Stomach (tissue), 9 donors: Measurements from ENCODE around the gene KDM2A. TPM values are rescaled to one million over a fixed set of nuclear protein-coding genes. Genes with fewer than 3 reads are reported as not detected.

Source experiments
- DNase-seq, 2 donors: peaks; one replicate each; pipeline versions ENCODE4 v3.0.0 to v3.0.0-alpha.2; 2013 to 2019
- H3K27ac ChIP-seq, 5 donors: fragments of 200-600 bp in 4 of 5; sonication (generic) in 4 of 5; one replicate each; pipeline ENCODE4 v1.5.1; 2013 to 2019; ENCODE audit warnings: mild to moderate bottlenecking in 1 of 5, moderate library complexity in 1 of 5
- H3K27me3 ChIP-seq, 3 donors: fragments of 200-600 bp; sonication (generic); one replicate each; pipeline ENCODE4 v1.5.1; 2017 to 2019; ENCODE audit warnings: mixed run types in 1 of 3
- H3K36me3 ChIP-seq, 4 donors: fragments of 200-600 bp; sonication (generic); 1 replicate in 3 of 4; 2 replicates in 1 of 4; pipeline ENCODE4 v1.5.1; 2016 to 2019
- H3K4me1 ChIP-seq, 4 donors: fragments of 200-600 bp; sonication (generic); one replicate each; pipeline ENCODE4 v1.5.1; 2016 to 2019
- H3K4me3 ChIP-seq, 4 donors: fragments of 200-600 bp; sonication (generic) in 3 of 4; one replicate each; pipeline ENCODE4 v1.5.1; 2016 to 2019; ENCODE audit warnings: mild to moderate bottlenecking in 1 of 4
- H3K9me3 ChIP-seq, 4 donors: fragments of 200-600 bp; sonication (generic); one replicate each; pipeline ENCODE4 v1.5.1; 2016 to 2019
- EP300 ChIP-seq: sonication (generic); formaldehyde crosslinking; IDR thresholded peaks from one replicate; pipeline ENCODE4 v1.6.1; 2017; ENCODE audit warnings: antibody characterized with exemption
- POLR2A ChIP-seq, 4 donors: fragments of 450-650 bp; IDR thresholded peaks; one replicate each; pipeline ENCODE4 v1.6.1; 2016; ENCODE audit warnings: antibody characterized with exemption in 4 of 4, control low read depth in 2 of 4, mild to moderate bottlenecking in 1 of 4, moderate library complexity in 1 of 4
- POLR2AphosphoS5 ChIP-seq, 3 donors: sonication (generic); formaldehyde crosslinking; IDR thresholded peaks; one replicate each; pipeline ENCODE4 v1.6.1; 2016; ENCODE audit warnings: antibody characterized with exemption in 3 of 3
- WGBS, 5 donors: extraction: QIAGEN DNeasy Blood & Tissue Kit in 3 of 5; methylation state at CpG; one replicate each; pipeline versions ENCODE4 v1.1.5 to v1.1.7; 2013 to 2018; 5-methylcytosine and 5-hydroxymethylcytosine counted together
- intact Hi-C: fragments of 100-400 bp; cut with DNase I; formaldehyde crosslinking; loops from one replicate; pipeline ENCODE4 v1.15.1; 2023; ENCODE audit warnings: low total_unique reads
- polyA plus RNA-seq, 3 donors: library from polyadenylated mRNA; stranded (reverse); fragments of 200-250 nt; gene quantifications; one replicate each; pipeline ENCODE4 v1.2.3, GENCODE V29; 2013
- total RNA-seq, 5 donors: library from RNA; depleted of rRNA; stranded (reverse); fragments of >200 nt; gene quantifications; one replicate each; pipeline versions ENCODE4 v1.1.0 to v1.2.3, GENCODE V29; 2014 to 2016
- TF ChIP-seq, protein P1 (sequence below), 7 experiments: fragments of 450-650 bp in 4 of 7; fragments of 200-600 bp in 3 of 7; sonication (generic) in 3 of 7; IDR thresholded peaks; one replicate each; pipeline ENCODE4 v1.5.1; 2016 to 2019; ENCODE audit warnings: antibody characterized with exemption in 7 of 7, control low read depth in 2 of 7, mild to moderate bottlenecking in 1 of 7
- donor health status: healthy with polysubstance abuse.
- donor health status: Bipolar disorder and iron deficiency.
- donor health status: healthy.

Gene KDM2A
- total and polyA plus RNA-seq, 8 donors = 15.4 to 125 (median 70.3) TPM

DNA sequence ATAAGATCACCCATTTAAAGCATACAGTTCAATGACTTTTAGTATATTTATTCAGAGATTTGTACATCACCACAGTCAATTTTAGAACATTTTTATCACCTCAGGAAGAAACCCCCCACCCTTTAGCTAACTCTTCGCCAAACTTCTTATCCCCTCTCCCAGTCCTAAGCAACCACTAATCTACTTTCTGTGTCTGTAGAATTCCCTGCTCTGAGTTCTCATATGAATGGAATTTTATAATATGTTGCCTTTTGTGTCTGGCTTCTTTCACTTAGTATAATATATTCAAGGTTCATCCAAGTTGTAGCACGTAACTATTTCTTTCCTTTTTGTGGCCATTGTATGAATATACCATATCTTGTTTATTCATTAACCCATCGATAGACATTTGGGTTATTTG is 173.6 kb downstream of the KDM2A start:
- no peak overlapping the region for H3K4me3 ChIP-seq
- no peak for TF ChIP-seq POLR2AphosphoS5 (IDR thresholded peaks at IDR 0.05)
- TF ChIP-seq, protein P1, sequence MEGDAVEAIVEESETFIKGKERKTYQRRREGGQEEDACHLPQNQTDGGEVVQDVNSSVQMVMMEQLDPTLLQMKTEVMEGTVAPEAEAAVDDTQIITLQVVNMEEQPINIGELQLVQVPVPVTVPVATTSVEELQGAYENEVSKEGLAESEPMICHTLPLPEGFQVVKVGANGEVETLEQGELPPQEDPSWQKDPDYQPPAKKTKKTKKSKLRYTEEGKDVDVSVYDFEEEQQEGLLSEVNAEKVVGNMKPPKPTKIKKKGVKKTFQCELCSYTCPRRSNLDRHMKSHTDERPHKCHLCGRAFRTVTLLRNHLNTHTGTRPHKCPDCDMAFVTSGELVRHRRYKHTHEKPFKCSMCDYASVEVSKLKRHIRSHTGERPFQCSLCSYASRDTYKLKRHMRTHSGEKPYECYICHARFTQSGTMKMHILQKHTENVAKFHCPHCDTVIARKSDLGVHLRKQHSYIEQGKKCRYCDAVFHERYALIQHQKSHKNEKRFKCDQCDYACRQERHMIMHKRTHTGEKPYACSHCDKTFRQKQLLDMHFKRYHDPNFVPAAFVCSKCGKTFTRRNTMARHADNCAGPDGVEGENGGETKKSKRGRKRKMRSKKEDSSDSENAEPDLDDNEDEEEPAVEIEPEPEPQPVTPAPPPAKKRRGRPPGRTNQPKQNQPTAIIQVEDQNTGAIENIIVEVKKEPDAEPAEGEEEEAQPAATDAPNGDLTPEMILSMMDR (IDR thresholded peaks at IDR 0.05) = no peak
- TF ChIP-seq EP300 = no peak
- TF ChIP-seq POLR2A (IDR thresholded peaks at IDR 0.05) = no peak
- intact Hi-C loops = no loop called here
- no peaks in the 10 kb centered on the region for H3K27me3 ChIP-seq
- no peak for DNase-seq
- WGBS, 5 donors = 54 to 69% (median 58%) methylated on average over 3 of the region's 3 CpGs
- H3K4me1 ChIP-seq = peaks cover 34 to 55% (median 44%) of the 10 kb centered on the region in 4 donors
- peaks cover 17 to 58% (median 48%) of the 10 kb centered on the region in 4 donors for H3K36me3 ChIP-seq
- H3K27ac ChIP-seq = peak overlapping the region in 1 of 5 donors; percentile 85
- peaks cover 0 to 10% (median 0%) of the 10 kb centered on the region in 4 donors for H3K9me3 ChIP-seq

DNA sequence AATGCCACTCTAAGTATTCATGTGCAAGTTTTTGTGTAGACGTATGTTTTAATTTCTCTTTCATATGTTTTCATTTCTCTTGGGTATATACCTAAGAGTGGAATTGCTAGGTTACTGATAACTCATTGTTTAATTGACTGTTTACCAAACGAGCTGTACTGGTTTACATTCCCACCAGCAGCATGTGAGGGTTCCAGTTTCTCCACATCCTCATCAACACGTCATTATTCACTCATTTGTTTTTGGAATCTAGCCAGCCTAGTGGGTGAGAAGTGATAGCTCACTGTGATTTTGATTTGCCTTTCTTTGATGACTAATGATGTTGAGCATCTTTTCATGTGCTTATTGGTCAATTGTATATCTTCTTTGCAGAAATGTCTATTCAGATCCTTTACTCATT is 174.0 kb downstream of the KDM2A start:
- 16 to 31% (median 24%) methylated on average over 3 of the region's 3 CpGs for whole genome bisulfite sequencing, 5 donors
- Histone ChIP-seq H3K4me1 (peaks cover 30 to 52% (median 40%) of the 10 kb centered on the region in 4 donors), H3K9me3 (peaks cover 0 to 10% (median 0%) of the 10 kb centered on the region in 4 donors), H3K4me3 (no peak overlapping the region), H3K27ac (peak overlapping the region in 1 of 5 donors; percentile 85), H3K27me3 (no peaks in the 10 kb centered on the region), H3K36me3 (peaks cover 17 to 58% (median 52%) of the 10 kb centered on the region in 4 donors)
- intact Hi-C loops = no loop called here
- TF ChIP-seq, protein P1 (IDR thresholded peaks at IDR 0.05) = no peak
- TF ChIP-seq POLR2A (IDR thresholded peaks at IDR 0.05) = no peak
- no peak for TF ChIP-seq EP300
- TF ChIP-seq POLR2AphosphoS5 (IDR thresholded peaks at IDR 0.05) = peak in 1 of 3 donors; percentile 18
- DNase-seq = no peak

DNA sequence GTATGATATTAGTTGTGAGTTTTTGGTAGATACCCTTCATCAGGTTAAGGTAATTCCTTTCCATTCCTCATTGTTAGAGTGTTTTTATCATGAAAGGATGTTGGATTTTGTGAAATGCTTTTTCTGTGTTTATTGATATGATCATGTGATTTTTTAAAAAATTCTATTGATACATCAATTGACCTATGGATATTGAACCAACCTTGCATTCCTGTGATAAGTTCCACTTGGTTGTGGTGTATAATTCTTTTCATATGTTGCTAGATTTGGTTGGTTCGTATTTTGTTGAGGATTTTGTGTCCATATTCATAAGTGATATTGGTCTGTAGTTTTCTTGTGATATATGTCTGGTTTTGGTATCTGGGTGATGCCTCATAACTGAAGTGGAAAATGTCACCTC is 176.8 kb downstream of the KDM2A start:
- TF ChIP-seq POLR2AphosphoS5 (IDR thresholded peaks at IDR 0.05) (no peak), EP300 (no peak), POLR2A (IDR thresholded peaks at IDR 0.05) (no peak)
- TF ChIP-seq, protein P1 (IDR thresholded peaks at IDR 0.05) = no peak
- H3K36me3 ChIP-seq = peaks cover 36 to 80% (median 72%) of the 10 kb centered on the region in 4 donors
- H3K9me3 ChIP-seq = peaks cover 0 to 10% (median 0%) of the 10 kb centered on the region in 4 donors
- DNase-seq = no peak
- peaks cover 9 to 40% (median 22%) of the 10 kb centered on the region in 4 donors for H3K4me1 ChIP-seq
- H3K27ac ChIP-seq = no peak overlapping the region
- no peaks in the 10 kb centered on the region for H3K27me3 ChIP-seq
- H3K4me3 ChIP-seq = no peak overlapping the region
- 97 to 100% (median 100%) methylated on average over 1 of the region's 1 CpG for WGBS, 5 donors
- intact Hi-C loops = no loop called here

DNA sequence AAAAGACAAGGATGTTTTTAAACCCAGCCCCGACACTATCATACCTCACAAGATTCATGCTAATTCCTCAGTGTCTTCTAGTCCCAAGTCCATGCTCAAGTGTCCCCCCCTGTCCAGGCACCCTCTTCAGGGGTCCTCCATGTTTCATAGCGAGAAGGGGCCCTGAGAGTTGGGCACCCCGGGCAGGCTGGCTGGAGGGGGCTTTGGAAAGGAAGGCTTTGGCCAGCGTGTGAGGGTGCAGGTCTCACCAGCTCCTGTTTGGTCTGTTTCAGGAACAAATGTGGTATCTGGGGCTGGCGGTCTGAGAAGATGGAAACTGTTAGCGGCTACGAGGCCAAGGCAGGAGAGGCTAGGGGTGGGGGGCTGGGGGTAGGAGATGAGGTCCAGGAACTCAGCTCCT is 179.7 kb downstream of the KDM2A start:
- DNase-seq = no peak
- 91 to 96% (median 95%) methylated on average over 7 of the region's 7 CpGs for WGBS, 5 donors
- H3K27me3 ChIP-seq = no peaks in the 10 kb centered on the region
- H3K36me3 ChIP-seq = peaks cover 32 to 70% (median 68%) of the 10 kb centered on the region in 4 donors
- intact Hi-C loops = no loop called here
- no peak for TF ChIP-seq POLR2A (IDR thresholded peaks at IDR 0.05)
- peaks cover 15 to 31% (median 21%) of the 10 kb centered on the region in 4 donors for H3K4me1 ChIP-seq
- H3K27ac ChIP-seq = no peak overlapping the region
- peaks cover 0 to 10% (median 0%) of the 10 kb centered on the region in 4 donors for H3K9me3 ChIP-seq
- no peak overlapping the region for H3K4me3 ChIP-seq

DNA sequence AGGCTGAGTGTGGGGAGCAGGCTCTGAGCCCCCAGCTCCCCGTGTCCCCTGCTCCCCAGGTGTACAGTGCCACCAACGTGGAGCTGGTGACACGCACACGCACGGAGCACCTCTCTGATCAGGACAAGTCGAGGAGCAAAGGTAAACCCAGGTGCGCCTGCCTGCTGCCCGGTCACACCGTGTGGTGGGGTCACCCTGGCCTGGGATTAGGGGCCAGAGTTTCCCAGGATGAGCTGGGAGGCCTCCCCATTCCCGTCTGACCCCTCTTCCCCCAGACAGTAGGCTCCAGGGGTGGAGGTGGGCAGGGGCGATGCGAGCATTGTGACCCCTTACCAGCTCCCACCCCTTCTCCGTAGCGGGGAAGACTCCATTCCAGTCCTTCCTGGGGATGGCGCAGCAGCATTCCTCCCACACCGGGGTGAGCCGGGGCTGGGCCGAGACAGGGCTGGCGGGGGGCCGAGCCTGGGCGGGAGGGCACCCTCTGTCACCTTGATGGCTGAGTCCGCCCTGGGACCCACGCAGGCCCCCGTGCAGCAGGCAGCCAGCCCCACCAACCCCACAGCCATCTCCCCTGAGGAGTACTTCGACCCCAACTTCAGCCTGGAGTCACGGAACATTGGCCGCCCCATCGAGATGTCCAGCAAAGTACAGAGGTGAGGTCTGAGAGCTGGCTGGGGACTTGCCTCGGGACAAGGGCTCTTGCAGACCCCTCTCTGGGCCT is 180.6 kb downstream of the KDM2A start:
- DNase-seq = no peak
- Histone ChIP-seq H3K27me3 (no peaks in the 10 kb centered on the region), H3K4me3 (no peak overlapping the region), H3K36me3 (peaks cover 32 to 70% (median 65%) of the 10 kb centered on the region in 4 donors), H3K4me1 (peaks cover 23 to 35% (median 28%) of the 10 kb centered on the region in 4 donors), H3K9me3 (peaks cover 0 to 10% (median 0%) of the 10 kb centered on the region in 4 donors), H3K27ac (no peak overlapping the region)
- TF ChIP-seq EP300 (no peak), POLR2A (IDR thresholded peaks at IDR 0.05) (no peak)
- TF ChIP-seq, protein P1 (IDR thresholded peaks at IDR 0.05) = no peak
- WGBS, 5 donors = 88 to 95% (median 94%) methylated on average over 17 to 29 of the region's 29 CpGs
- intact Hi-C loops = no loop called here
